Myocyte (in vitro differentiated cells): ENCODE results near the gene SLC35F1. TPM values are rescaled to one million over a fixed set of nuclear protein-coding genes. Genes with fewer than 3 reads are reported as not detected.
"Not testable (repeated sequence)": the region's sequence is repeated elsewhere in the genome, so short reads cannot be mapped to it uniquely, and the experiment has no call there.

ENCODE experiments used
- DNase-seq: peaks from one replicate; pipeline ENCODE4 v3.0.0-alpha.2; 2012; ENCODE audit warnings: low read depth
- total RNA-seq: library from RNA; depleted of rRNA; stranded (reverse); fragments of >200 nt; gene quantifications from 2 replicates; pipeline ENCODE4 v1.2.3, GENCODE V29; 2014

SLC35F1 gene
- total RNA-seq, 1 donor from 2014 or later: not detected

DNA sequence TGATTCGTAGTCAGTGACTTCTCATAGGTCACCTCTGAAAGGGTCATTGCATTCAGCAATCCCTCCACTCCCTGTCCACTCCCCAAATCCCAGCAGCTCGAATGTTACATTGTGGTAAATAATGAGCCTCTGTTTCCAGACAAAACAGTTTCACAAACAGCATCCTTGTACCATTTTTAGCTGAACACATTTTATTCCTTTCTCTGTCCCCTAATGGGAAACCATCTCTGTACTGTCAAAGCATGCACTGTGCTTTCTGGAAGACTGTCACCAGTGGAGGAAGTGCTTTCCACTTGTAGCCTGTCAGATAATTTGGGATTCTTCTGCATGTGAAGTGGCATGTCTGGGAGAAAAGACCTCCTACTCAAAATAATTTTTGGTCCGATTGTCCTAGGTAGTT is 82.0 kb downstream of the SLC35F1 start:
- no peak for DNase-seq

DNA sequence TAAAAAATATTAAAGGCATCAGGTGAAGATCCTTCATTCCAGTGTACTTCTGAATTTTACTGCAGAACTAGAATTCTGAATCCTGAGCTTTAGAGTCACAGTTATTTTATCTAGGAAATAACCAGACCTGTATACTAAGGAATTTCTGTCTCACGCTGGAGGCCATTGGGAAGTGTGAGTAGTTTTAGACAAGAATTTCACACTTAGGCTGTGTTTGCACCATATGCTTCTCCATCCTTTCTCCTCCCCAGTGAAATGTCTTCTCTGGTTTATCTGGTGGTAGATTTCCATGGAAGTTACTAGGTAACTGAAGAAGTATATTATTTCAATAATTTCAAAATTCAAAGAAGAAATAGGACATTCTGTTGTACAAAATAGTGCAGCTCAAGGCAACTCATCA is 83.1 kb downstream of the SLC35F1 start:
- no peak for DNase-seq

DNA sequence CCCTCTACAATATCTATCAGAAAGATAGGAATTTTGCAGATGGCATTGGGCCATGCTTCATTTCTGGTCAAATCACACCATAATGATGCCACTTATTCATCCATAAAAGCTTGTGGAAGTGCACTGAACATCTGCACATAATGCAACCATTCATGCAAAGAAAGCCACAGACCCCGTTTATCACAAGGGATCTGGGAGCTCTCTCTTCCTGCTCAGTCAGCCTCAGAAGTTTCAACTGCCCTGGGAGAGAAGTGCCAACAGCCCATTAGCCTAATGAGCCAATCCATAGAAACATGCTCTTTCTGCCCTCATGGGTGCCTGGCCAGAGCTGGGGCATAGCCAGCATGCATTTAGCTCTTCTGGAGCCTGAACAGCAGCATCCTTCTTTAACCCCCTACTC is 85.8 kb downstream of the SLC35F1 start:
- no peak for DNase-seq

DNA sequence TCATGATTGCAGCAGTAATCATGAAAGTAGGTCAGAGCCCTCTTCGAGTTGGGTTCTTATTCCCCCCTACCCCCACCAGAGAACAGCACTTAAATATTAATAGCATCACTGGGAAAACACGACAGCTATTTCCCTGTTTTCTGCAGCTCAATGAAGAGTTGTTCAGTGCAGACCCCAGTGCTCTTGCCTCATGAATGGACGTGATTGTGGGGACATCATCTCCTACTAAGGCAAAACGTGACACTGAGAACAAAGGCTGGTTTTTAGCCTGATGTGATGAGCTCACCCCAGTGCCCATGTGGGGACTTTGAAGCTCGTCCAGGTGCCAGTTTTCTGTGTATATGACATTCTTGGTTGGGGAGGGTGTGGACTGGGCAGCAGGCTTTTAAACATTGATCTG is 105.9 kb downstream of the SLC35F1 start:
- DNase-seq: no peak

DNA sequence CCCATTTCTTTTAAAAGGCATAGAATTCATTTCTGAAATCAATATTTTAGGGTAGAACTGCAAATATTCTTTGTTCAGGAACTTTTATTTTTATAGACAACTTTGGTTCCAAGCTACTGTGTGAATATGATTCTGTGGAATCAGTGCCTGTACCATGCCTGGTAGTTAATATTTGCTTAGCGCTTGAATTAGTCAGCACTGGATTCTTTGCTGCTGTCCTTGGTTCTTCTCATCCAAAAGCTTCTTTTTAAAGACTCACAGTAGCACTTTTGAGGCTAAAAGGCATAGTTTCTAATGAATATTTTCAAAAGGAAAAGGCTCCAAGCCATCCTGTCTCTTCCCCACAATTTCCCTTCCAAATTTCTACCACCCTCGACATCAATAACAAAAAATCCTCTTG is 109.5 kb downstream of the SLC35F1 start:
- no peak for DNase-seq

DNA sequence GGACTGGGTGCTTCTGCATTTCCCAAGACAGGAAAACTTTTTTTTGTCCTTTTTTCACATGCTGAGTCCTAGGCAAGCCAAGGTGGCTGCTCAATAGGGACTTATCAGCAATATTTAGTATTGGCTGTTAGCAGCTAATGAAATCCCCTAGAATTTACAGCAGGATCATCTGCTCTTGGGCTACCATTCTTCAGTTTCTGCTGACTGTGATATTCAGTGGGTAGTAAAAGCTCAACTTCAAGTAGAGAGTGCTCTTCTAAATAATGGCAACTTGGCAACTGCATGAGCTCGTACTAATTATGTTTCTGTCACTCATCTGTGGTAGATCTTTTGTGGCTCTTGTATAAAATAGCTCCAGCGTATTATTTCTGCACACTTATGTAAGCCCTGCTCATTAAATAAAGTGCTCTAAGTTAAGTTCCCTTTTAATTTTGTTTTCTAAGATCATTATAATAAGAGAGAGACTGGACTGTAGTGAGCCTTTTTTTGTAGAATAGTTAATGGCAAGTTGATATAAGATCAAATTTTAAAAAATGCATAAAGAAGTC is 110.3 kb downstream of the SLC35F1 start:
- DNase-seq: peak; percentile 9

DNA sequence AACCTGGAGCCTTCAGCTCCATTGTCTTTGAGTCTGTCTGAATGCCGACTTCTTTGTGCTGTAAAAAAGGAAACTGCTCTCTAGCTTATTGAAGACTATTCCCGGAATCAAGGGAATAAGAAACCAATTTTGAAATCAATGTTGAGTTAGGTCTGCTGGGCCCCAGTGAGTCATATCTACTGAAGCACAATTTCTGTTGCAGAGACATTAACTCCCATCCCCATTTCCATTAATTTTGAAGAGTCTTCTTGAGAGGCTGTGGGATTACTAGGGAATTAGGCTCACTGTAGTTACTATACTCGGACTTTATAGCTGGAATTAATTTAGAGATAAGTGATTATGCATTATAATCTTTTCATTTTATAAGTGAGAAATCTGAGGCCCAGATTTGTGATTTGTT is 116.7 kb downstream of the SLC35F1 start:
- DNase-seq: no peak

DNA sequence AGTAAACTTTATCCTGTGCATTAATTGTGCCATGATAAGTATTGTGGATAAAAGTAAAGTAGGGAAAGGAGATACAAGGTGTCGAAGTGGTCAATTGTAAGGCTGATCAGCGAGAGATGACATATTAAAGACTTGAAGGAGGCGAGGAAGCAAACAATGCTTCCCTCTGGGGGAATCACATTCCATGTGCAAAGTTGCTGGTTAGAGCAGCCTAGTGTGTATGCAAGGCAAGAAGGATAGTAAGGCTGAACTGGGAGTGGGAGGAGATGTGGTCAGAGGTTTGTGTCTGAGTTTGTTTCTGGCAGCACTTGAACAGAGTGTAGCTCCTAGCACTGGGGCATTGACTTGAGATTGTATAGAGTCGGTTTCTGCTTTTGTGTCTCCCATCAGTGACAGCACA is 122.9 kb downstream of the SLC35F1 start:
- no peak for DNase-seq

DNA sequence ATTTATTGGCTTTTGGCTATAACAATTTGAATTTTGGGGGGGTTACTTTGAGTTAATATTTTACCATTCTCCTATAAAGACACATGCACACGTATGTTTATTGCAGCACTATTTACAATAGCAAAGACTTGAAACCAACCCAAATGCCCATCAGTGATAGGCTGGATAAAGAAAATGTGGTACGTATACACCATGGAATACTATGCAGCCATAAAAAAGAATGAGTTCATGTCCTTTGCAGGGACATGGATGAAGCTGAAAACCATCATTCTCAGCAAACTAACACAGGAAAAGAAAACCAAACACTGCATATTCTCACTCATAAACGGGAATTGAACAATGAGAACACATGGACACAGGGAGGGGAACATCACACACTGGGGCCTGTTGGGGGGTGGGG is 130.4 kb downstream of the SLC35F1 start:
- DNase-seq: not testable (repeated sequence)

DNA sequence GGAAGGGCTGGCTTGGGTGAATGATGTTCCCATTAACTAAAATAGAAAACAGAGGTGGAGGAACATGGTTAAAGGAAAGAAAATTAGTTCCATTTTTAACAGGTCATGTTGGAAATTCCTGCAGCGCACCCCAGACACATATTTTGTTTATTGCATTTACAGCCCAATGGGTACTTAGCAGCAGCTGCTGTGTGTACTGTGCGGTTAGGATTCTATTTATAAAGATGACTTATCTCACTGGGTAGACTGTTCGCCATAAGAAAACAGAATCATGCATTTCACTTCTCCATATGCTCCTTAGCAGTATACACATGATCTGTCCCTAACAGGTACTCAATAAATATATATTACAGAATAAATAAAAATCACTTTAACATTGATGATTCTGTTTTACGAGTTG is 135.8 kb downstream of the SLC35F1 start:
- peak; percentile 60 for DNase-seq

DNA sequence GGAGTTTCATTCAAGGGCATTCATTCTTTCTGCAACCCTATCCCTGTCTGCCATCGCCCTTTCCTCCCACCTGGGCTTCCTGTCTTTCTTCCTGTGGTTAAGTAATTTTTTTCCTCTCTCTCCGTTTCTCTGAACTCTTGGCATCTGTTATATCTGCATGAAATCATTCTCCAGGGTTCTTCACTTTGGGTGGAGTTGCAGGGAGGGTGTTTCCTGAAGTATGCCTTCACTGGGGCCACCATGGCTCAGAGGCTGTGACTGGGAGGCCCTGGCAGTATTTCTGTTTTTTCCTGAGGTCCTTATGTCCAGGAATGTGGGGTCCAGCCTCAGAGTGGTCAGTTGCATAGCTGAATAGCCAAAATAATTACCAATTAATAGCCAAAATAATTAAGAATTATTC is 137.2 kb downstream of the SLC35F1 start:
- no peak for DNase-seq

DNA sequence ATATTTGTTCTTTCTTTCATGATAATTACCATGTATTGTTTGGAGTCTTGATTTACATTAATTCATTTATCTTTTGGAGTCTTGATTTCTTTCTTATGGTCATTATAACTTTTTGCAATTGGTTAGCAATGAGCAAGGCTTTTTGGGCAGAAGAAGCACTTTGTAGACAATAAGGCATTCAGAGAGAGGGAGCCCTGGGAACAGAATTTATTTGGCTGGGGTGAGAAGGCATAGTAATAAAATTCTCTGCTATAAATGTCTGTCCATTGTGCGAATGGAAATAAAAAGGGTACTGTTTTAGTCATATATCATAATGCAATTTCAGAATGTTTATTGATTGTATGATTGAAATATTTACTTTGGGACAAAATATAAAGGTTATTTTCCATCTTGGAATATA is 147.0 kb downstream of the SLC35F1 start:
- no peak for DNase-seq

DNA sequence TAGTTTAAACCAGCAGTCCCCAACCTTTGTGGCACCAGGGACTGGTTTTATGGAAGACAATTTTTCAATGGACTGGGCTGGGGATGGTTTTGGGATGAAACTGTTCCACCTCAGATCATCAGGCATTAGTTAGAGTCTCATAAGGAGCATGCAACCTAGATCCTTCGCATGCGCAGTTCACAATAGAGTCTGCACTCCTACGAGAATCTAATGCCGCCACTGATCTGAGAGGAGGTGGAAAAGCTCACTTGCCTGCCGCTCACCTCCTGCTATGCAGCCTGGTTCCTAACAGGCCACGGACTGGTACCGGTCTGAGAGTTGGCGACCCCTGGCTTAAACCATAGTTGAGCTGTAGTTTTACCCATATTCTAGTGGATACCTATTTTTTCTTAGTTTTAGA is 154.6 kb downstream of the SLC35F1 start:
- DNase-seq: no peak

DNA sequence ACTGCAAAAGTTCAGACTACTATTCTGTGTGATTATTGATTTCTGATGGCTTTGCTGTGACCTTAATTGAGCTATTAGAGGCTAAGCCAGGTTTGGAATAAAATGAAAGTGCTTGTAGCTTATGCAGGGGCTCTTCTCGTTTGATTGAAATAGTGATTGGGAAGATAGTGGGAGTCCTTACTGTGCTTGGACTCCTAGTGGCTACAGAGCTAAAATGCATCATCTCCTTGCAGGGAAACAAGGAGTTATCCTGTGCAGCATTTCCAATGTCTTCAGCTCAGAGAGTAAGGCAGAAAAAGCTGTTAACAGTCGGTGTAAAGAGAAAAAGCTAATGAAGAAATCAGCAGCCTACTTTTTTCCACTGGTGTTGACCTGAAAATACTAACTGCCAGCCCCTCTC is 173.5 kb downstream of the SLC35F1 start:
- DNase-seq: no peak

DNA sequence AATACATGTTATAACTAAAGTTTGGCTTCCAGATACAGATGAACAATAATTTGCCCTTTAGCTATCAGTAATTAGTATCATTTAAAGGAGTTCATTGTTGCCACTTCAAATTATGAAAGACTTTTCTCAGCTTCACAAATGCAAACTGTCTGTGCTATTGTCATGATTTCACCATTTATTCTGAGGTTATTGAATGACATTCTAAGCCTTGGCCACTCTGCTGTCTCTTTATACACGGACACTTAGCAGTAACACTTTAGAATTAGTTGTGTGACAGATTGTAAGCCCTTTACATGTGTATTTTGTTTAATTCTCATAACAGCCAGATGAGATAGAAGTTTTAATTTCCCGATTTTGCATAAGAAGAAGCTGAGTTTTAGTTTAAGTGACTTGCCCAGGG is 176.6 kb downstream of the SLC35F1 start:
- DNase-seq: no peak

DNA sequence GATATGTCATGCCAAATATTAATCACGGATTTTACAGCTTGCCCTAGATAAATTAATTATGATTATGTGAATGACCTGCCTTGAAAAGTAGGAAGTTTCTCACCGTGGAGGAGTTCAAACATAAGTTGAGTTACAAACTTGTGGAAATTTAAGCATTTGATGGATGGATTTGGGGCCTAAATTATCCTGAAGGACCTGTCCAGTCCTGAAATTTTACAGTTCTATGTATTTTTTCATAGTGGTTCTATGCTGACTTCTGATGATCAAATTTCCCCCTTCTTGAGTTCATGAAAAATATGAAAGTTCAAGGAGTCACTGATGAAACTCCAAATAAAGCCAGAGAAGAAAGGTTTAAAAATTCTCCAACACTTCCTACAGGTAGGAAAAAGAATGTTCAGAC is 178.6 kb downstream of the SLC35F1 start:
- no peak for DNase-seq

DNA sequence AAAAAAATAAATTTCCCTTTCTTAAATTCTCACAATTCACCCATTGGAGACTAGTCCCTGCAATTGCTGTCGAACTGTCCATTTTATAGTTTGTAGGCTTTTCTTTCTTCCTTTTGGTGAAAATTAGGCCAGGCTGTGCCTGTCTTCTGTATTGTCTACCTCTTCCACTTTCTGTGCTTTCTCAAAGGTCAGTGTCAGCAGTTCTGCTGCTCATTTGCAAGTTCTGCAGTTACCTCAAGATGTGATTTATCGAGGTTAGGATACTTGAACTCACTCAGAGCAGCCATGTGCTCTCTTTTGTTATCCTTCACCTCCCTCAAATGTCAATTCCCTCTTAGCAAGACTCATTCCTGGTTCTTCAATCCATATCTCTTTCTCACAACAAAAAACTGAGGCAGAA is 179.1 kb downstream of the SLC35F1 start:
- no peak for DNase-seq

DNA sequence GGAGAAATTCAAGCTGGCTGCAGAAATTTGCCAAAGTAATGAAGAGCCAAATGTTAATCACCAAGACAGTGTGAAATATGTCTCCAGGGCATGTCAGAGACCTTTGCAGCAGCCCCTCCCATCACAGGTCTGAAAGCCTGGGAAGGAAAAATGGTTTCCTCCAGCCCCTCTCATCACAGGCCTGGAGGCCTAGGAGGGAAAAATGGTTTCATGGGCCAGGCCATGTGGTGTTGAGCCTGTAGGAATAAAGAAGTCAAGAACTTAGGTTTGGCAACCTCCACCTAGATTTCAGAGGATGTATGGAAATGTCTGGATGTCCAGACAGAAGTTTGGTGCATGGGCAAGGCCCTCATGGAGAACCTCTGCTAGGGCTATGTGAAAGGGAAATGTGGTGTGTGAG is 185.0 kb downstream of the SLC35F1 start:
- no peak for DNase-seq

DNA sequence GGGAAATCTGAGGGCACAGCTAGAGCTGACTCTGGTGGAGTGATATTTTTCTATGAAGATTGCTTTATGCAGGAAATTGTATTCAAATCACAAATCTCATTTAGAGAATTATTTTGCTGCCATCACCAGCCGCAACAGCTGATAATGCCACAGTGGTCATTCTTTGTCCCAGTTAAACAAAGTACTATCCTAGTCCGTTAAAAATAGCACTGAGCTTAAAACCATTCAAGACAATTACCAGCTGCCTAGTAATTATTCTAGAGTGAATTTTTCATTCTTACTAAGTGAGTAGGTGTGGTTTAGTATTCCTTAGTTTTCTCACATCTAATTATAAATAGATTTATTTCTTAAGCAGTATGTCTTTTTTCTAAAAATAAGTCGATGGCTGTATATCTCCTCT is 190.5 kb downstream of the SLC35F1 start:
- DNase-seq: peak; percentile 60

DNA sequence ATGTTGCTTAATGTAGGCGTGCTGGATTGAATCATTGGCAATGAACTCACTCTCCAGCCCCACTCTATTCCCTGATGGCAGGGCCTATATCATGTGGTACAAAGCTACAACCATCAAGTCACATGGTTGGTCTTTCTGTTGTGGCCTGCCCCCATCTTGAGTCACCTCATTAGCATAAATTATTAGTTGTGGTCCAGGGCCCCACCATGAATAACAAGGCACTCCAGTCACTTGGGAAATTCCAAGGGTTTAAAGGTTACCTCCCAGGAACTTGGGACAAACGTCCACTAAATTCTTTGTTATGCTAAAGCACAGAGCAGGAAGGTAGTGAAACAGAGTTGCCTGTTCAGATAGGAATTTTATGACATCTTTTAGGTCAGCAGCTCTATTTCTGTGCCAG is 193.7 kb downstream of the SLC35F1 start:
- DNase-seq: no peak

DNA sequence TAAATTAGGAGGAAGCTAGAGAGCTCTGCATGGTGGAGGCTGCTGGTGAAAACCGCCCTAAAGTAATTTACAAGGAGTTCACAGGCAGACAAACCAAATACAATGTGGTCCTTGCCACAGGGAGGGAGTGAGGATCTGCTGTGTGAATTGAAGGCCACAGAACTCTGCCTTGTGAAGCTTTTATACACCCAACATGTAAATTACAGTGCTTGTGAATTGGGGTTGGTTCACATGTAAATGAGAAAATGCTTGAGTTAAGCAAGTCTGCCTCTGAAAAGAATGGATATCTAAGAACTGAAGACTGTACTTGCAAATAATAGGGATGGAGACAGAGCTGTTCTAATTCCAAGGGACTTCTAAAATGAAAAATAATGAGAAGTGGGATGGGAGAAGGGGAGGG is 194.2 kb downstream of the SLC35F1 start:
- DNase-seq: no peak

DNA sequence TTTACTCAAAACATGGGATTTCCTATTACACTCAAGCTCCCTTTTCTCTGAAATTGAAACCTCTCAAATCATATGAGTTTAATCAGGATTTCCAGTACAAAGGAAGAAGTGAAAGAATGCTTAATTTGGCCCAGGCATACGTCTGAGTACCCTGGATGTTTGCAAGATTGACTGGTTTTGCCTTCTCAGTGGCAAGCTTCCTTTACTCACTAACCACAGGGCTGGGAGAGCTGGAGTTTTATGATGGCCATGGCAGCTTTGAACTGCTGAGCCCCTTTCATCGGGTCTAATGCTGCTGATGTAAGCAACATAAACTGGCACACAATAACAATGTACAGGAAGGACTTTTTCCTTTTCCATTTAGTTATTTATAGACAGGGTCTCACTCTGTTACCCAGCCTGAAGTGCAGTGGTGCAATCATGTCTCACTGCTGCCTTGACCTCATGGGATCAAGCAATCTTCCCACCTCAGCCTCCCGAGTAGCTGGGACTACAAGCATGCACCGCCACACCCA is 194.8 kb downstream of the SLC35F1 start:
- no peak for DNase-seq

DNA sequence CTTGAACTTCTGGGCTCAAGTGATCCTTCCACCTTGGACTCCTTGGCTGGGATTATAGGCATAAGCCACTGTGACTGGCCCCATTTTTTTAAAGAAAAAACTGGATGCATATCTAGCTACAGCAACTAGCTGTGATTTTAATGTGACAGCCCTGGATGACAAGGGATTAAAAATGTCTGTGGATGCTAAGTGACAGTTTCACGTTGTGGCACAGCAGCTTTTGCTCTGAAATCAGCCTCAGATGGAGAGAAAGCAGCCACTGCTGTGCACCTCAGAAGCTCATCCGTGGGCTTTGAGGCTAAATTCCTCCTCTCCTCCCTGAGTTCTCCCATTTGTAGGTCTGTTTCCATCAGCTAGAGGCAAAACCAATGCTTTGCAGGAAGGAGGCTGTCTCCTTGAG is 195.3 kb downstream of the SLC35F1 start:
- no peak for DNase-seq
